Stimulated activated CD4-positive, alpha-beta T cell treated with anti-CD3 and anti-CD28 coated beads, Interleukin-4, amount 100 ng/mL, for 24 hours (primary cell): ENCODE measurements around the gene PATZ1.

ENCODE experiments used
- DNase-seq: peaks from one replicate; pipeline ENCODE4 v3.0.0-alpha.2; 2020

PATZ1 gene

GRCh38 chr22:31281733-31282132, 64.4 kb downstream of the PATZ1 start:
- no peak for DNase-seq

GRCh38 chr22:31279821-31280505, 66.2 kb downstream of the PATZ1 start:
- no peak for DNase-seq

GRCh38 chr22:31279327-31279669, 66.8 kb downstream of the PATZ1 start:
- no peak for DNase-seq

GRCh38 chr22:31278626-31279326, 67.4 kb downstream of the PATZ1 start:
- peak; percentile 44 for DNase-seq

GRCh38 chr22:31278151-31278621, 68.0 kb downstream of the PATZ1 start:
- no peak for DNase-seq

GRCh38 chr22:31277741-31278140, 68.4 kb downstream of the PATZ1 start:
- DNase-seq = no peak

- DNase-seq = no peak
These were observed 69.5 kb downstream of the PATZ1 start for GRCh38 chr22:31276426-31277167.
